HG03066 (cell line): Measurements from ENCODE around the gene S100A13.

Experiments used
- ATAC-seq: cut with Tn5 transposase; IDR thresholded peaks from one replicate; pipeline ENCODE4 v1.9.1; 2021; ENCODE audit warnings: low read depth; ENCODE audit not compliant: unreplicated experiment

Gene S100A13

DNA sequence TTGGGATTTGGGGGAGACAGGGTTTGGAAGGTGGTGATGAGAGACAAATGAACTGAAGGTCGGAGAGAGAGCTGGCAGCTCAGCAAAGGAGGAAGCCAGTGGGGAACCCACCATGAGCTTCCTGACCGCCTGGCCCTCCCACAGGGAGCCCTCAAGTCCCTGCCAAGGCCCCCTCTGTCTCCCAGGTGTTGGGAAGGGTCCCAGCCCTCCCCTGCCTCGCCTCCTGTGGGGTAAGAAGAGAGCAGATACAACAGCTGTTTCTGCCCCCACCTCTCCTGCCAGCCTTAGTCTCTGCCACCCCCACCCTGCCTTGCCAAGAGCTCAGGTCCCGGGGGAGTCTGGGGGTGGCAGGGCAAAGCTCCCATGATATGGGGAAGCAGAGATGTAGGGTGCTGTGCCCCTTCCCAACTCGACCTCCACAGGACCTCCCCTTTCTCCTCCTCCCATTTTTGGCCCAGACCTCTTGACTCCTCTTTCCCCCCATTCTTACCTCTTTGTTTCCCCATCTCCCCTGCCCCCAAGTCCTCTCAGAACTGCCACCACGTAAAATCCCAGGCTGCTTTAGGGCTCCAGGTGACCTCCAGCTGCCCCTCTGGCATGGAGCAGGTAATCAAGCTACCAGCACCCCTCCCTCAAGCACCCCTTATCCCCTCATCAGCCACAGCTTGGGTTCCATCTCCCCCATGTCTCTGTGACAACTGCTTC, 1.5 kb upstream of the S100A13 start:
- no peak for ATAC-seq

- ATAC-seq, result no peak
Observed at GRCh38 chr1:153627715-153628626, 666 bp upstream of the S100A13 start, which contains the start of gene S100A1. S100A1 (plus strand) TSS chr1:153628434; CDS start chr1:153630522, 2,088 bp downstream.

- ATAC-seq, result no peak
Observed at GRCh38 chr1:153626477-153626903, 815 bp downstream of the S100A13 start.

- ATAC-seq, result no peak
Observed at GRCh38 chr1:153624965-153625611, 2.2 kb downstream of the S100A13 start.

DNA sequence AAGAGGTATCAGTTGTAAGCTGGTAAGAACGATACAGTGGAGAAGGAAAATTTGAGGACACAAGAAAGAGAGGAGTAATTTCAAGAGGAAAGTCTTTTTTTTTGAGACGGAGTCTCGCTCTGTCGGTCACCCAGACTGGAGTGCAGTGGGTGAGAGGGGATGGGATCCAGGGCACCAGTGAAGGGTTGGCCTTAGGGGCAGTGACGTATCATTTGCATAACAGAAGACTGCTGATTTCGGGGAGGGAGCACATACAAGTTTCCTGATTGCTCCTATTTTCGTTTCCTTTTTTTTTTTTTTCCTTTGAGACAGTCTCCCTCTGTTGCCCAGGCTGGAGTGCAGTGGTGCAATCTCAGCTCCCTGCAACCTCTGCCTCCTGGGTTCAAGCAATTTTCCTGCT, 4.2 kb downstream of the S100A13 start:
- ATAC-seq, result no peak

DNA sequence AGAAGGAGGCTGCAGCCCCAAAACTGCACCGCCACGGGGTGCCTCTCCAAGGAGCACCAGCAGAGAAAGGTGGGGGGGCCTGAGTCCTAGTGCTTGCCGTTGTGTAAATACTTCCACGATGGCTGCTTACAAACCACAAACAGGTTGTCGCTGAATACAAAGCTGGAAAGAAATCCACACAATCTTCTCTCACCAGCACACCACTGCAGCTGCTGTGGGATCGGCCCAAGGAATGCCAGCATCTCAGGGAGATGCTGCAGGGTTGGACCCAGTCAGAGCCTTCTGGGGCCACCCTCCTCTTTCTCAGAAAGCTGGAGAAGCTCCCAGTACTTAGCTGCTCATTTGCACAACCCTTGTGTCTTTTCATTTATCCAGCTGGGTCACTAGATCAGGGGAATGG, 8.1 kb downstream of the S100A13 start:
- no peak for ATAC-seq

DNA sequence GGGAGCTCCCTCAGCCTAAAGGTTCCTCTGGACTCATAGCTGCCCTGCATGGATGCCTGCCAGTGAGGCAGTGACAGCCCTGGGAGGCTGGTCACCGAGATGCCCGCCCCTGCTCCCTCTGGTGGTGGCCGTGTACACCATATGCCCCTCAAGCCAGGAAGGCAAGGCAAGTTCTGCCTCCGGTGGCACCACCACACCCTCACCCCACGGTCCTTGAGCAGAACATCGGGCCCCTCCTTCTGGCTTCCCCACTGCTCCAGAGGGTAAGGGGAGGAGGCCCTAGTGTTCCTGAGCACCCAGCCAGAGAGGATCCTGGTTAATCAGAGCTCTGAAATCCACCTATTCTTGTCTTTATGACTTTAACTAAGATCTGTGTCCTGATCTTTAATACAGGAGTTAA, 9.6 kb downstream of the S100A13 start:
- ATAC-seq, result no peak

DNA sequence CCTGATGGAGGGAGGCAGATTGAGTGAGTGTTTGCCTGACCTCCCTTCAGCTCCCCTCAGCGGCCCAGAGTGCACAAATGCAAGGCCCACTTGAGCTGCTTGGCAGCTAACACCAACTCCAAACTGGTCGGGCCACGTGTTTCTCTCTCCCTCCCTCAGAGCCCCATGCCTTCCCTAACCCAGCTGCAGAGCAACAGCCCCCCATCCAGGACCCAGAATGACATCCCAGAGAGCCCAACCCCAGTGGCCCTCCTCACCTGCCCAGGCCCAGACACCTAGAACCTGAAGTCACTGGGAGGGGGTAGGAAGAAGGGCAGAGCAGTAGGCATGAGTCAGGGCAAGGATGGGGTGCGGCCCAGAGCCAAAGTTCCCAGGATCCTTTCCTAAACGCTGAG, 10.4 kb downstream of the S100A13 start:
- no peak for ATAC-seq

DNA sequence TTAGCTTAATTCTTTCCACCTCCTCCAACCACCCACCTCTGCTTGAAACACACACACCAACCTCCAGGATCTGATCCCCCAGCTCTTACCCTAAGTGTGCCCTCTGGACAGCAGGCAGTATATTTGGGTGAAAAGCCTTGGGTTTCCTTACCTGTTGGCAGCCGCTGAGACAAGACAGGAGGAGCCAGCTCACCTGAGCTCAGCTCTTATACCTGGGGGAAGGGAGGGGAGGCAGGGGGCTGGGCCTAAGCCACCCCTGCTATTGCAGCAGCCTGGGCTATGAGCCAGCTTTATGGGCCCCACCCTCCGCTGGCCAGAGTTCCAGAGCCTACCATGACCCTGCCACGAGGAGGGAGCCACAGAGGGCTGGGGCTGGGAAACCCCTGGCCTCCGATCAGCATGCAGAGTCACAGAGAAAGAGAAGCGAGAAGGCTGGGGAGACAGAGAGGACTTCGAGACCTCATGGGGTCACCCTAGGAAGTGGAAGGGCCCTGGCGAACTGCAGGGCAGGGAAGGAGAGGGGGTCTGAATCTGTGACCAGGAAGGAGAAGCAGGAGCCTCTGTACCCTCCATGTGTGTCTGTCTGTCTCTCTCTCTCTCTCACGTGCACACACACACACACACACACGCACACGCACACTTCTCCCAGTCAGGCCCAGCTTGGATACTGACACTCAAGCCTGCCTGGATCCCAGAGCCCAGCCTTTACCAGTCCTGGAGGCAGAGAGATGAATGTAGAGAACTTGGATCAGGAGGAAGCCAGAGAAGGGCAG, 11.0 kb downstream of the S100A13 start, which contains the start of gene S100A14:
Gene S100A14, minus strand, starts transcription at position 182 of the 773 bp plus-strand sequence. CDS start 467 bp downstream, outside the sequence.
- no peak for ATAC-seq

- no peak for ATAC-seq
Observed at GRCh38 chr1:153615406-153615805, 11.9 kb downstream of the S100A13 start.

DNA sequence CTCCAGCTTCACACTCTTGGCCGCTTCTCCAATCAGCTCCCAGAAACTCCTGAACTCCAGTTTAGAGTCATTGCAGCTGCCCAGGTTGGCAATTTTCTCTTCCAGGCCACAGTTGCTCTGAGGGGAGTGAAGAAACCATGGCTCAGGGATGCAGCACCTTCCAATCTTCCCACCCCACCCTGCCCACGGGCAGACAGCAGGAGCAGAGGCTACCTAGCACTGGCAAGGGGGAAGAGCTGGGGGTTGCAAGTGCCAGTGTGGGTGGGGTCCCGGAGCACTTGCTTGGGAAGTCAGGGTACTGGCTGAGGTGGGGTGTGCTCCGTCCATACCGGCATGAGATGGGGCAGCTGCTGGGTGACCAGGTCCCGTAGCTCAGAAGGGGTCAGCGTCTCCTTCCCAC, 12.4 kb downstream of the S100A13 start:
- no peak for ATAC-seq

DNA sequence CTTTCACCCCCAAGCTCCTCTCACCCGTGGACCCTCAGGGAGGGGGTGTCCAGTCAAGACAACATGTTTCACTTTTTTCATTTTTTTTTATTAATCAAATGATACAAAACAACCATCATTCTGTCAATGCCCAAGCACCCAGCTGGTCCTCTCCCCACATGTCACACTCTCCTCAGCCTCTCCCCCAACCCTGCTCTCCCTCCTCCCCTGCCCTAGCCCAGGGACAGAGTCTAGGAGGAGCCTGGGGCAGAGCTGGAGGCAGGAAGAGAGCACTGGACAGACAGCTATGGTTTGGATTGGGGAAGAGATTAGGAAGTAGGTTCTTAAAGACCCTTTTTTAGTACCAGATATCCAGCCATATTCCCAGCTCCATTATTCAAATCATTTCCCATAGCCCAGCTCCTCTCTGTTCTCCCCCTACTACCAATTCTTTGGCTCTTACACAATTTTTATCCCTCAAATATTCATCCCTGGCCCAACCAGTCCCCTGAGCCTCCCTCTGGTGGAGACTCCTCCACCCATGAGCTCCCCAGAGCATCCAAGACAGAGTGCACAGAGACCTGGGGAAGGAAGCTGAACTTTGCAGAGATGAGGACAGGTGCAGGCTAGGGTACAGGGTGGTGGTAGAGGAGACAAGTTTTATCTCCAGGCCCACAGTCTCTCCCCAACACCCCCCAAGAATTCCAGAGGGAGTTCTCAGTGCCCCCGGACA, 13.0 kb downstream of the S100A13 start:
- ATAC-seq, result no peak

- no peak for ATAC-seq
Observed at GRCh38 chr1:153613406-153613805, 13.9 kb downstream of the S100A13 start.

DNA sequence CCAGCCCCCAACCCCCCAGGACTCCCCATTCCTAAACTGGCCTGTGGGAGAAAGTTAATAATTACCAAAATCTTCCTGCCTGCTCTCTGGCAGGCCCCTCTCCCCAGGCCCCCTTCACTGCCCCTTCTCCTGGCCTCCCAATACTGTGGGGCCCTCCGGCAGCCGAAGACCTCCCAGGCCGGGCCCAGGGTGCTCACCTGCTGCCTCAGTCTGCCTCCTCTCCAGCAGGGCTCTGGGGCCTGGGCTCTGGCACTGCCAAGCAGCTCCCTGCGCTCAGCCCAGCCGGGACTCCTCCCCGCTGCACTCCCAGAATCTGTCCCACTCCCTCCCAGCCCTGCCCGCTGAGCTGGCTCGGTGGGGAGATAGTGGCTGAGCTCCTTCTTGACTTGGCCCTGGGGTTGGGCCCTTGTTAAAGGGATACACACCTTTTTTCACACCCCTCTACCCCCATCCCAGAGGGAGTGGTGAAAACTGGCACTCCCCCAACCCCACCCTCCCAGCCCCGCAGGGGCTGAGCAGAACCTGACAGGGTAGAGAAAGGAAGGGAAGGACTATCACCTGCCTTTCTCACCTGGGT, 14.5 kb downstream of the S100A13 start, which contains the start of gene S100A16:
Gene S100A16, minus strand, starts transcription at position 383 of the 577 bp plus-strand sequence. CDS start 4,986 bp downstream, outside the sequence.
- ATAC-seq, result no peak

GRCh38 chr1:153612111-153612754, 15.1 kb downstream of the S100A13 start:
- no peak for ATAC-seq

- ATAC-seq, result no peak
Observed at GRCh38 chr1:153611356-153611755, 15.9 kb downstream of the S100A13 start.

DNA sequence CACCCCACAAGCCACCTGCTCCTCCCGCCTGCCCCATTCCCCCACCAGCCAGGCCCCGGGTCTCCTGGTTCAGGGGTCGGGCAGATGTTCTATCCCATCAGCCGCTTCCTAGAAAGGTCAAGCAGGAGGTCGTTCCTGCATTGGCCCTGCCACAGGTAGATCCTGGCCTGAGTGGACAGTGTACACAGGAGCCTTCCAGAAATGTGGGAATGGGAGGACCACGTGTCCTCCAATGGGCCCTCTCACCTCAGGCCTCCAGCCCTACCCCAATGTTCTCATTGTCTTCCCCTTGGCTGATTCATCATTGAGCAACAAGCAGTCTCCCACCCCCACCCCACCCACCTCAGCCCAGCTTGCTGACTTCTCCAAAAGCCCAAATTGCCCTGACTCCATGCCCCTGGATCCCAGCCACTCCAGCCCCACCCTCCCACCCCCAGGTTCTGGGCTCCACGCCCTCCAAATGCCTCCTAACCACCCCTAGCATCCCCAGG, 16.4 kb downstream of the S100A13 start:
- ATAC-seq, result no peak

- no peak for ATAC-seq
Observed at GRCh38 chr1:153610334-153610733, 17.0 kb downstream of the S100A13 start.

- ATAC-seq, result no peak
Observed at GRCh38 chr1:153609585-153609907, 17.8 kb downstream of the S100A13 start.
